Natural killer cell (primary cell): ENCODE results near the gene SMPD2. TPM values are rescaled to one million over a fixed set of nuclear protein-coding genes. Genes with fewer than 3 reads are reported as not detected.

Experiments
- ATAC-seq, 3 donors: fragments of 150-1000 bp in 2 of 3; fragments of 200-7000 bp in 1 of 3; cut with Tn5 transposase; 1 replicate in 1 of 3; 2 replicates in 2 of 3; pipeline ENCODE4 v1.10.0; 2021; ENCODE audit warnings: mild to moderate bottlenecking in 2 of 3, moderate library complexity in 2 of 3
- DNase-seq, 2 donors: peaks; one replicate each; pipeline versions ENCODE4 v3.0.0 to v3.0.0-alpha.2; 2013 to 2021; ENCODE audit warnings: mixed read lengths in 1 of 2
- H3K27ac ChIP-seq: one replicate; pipeline ENCODE4 v1.5.1; 2013; ENCODE audit warnings: mild to moderate bottlenecking, low read length
- H3K27me3 ChIP-seq: one replicate; pipeline ENCODE4 v1.6.1; 2013; ENCODE audit warnings: low read length; ENCODE audit not compliant: control insufficient read depth, insufficient read depth
- H3K36me3 ChIP-seq: one replicate; pipeline ENCODE4 v1.6.1; 2013; ENCODE audit warnings: low read length; ENCODE audit not compliant: control insufficient read depth, insufficient read depth
- H3K4me1 ChIP-seq: one replicate; pipeline ENCODE4 v1.6.1; 2013; ENCODE audit warnings: low read length; ENCODE audit not compliant: control insufficient read depth, insufficient read depth
- H3K4me3 ChIP-seq: one replicate; pipeline ENCODE4 v1.5.1; 2013; ENCODE audit warnings: low read length
- H3K9me3 ChIP-seq: one replicate; pipeline ENCODE4 v1.6.1; 2013; ENCODE audit warnings: low read length; ENCODE audit not compliant: control insufficient read depth, insufficient read depth
- H3K27ac Mint-ChIP-seq, 2 donors: one replicate each; pipeline ENCODE4 v1.8.0; 2022; ENCODE audit warnings: mild to moderate bottlenecking in 2 of 2, mixed read lengths in 2 of 2, moderate library complexity in 1 of 2
- H3K27me3 Mint-ChIP-seq, 2 donors: one replicate each; pipeline ENCODE4 v1.8.0; 2022; ENCODE audit warnings: low read depth in 2 of 2, mixed read lengths in 2 of 2
- H3K36me3 Mint-ChIP-seq: one replicate; pipeline ENCODE4 v1.8.0; 2022; ENCODE audit warnings: mixed read lengths
- H3K4me1 Mint-ChIP-seq, 2 donors: one replicate each; pipeline ENCODE4 v1.8.0; 2022; ENCODE audit warnings: mixed read lengths in 2 of 2
- H3K4me3 Mint-ChIP-seq: one replicate; pipeline ENCODE4 v1.8.0; 2022; ENCODE audit warnings: mild to moderate bottlenecking, moderate library complexity, mixed read lengths
- H3K9me3 Mint-ChIP-seq, 2 donors: one replicate each; pipeline ENCODE4 v1.8.0; 2022; ENCODE audit warnings: mixed read lengths in 2 of 2
- CTCF ChIP-seq: fragments of 200-600 bp; IDR thresholded peaks from one replicate; pipeline ENCODE4 v1.8.0; 2022; ENCODE audit warnings: antibody characterized with exemption
- WGBS: methylation state at CpG from one replicate; pipeline ENCODE4 v1.1.7; 2013; ENCODE audit warnings: missing lambda C conversion rate; ENCODE audit not compliant: insufficient coverage; 5-methylcytosine and 5-hydroxymethylcytosine counted together
- intact Hi-C: fragments of 100-400 bp; cut with micrococcal nuclease; formaldehyde crosslinking; loops from one replicate; pipeline ENCODE4 v1.14.2; 2022
- total RNA-seq, 4 donors: library from RNA; stranded (reverse); fragments of 120-200 nt in 1 of 4; gene quantifications; one replicate each; pipeline versions ENCODE4 v1.2.3 to v1.2.4, GENCODE V29; 2013 to 2022

SMPD2 gene
- total RNA-seq, 3 donors from 2014 or later (not counting 1 experiment from before 2014, with no cell fraction given): 25.0 to 37.3 (median 29.3) TPM

- DNase-seq (no peak), ATAC-seq (no peak)
- intact Hi-C loops: loop anchor here (10.0 kb wide), 1 partner anchor 354 kb away; the partner anchor contains the start of genes CEP57L1 and SESN1
- Mint-ChIP-seq H3K27me3 (no peaks in the 10 kb centered on the region), H3K9me3 (no peaks in the 10 kb centered on the region), H3K36me3 (no peaks in the 10 kb centered on the region), H3K27ac (peak overlapping the region in 1 of 2 donors; percentile 55), H3K4me3 (peak overlapping the region; percentile 46), H3K4me1 (peaks cover 26 to 53% of the 10 kb centered on the region in 2 donors)
- WGBS: 89% methylated on average over 19 of the region's 19 CpGs
- H3K36me3 ChIP-seq: peaks cover 46% of the 10 kb centered on the region
- H3K4me3 ChIP-seq: no peak overlapping the region
- H3K27ac ChIP-seq: no peak overlapping the region
- peaks cover 49% of the 10 kb centered on the region for H3K4me1 ChIP-seq
- TF ChIP-seq CTCF: no peak
- H3K9me3 ChIP-seq: no peaks in the 10 kb centered on the region
- H3K27me3 ChIP-seq: no peaks in the 10 kb centered on the region
Measured at GRCh38 chr6:109449064-109449794, 8.7 kb downstream of the SMPD2 start.

- no peaks in the 10 kb centered on the region for H3K9me3 Mint-ChIP-seq
- ATAC-seq: peak; percentile 43 to 58 (median 54)
- 63% methylated on average over 16 of the region's 16 CpGs for WGBS
- Histone ChIP-seq H3K4me3 (no peak overlapping the region), H3K36me3 (peaks cover 38% of the 10 kb centered on the region), H3K27ac (no peak overlapping the region), H3K9me3 (no peaks in the 10 kb centered on the region), H3K4me1 (peaks cover 54% of the 10 kb centered on the region), H3K27me3 (no peaks in the 10 kb centered on the region)
- intact Hi-C loops: loop anchor here (10.0 kb wide), 2 partner anchors 245 to 355 kb away; partner anchors contain the start of genes AK9, CEP57L1, FIG4 and SESN1
- no peaks in the 10 kb centered on the region for H3K36me3 Mint-ChIP-seq
- peak in 1 of 2 donors; percentile 69 for DNase-seq
- peak overlapping the region; percentile 46 for H3K4me3 Mint-ChIP-seq
- no peaks in the 10 kb centered on the region for H3K27me3 Mint-ChIP-seq
- TF ChIP-seq CTCF: no peak
- peaks cover 32 to 61% of the 10 kb centered on the region in 2 donors for H3K4me1 Mint-ChIP-seq
- peak overlapping the region in 1 of 2 donors; percentile 55 for H3K27ac Mint-ChIP-seq
Measured at GRCh38 chr6:109449795-109450673, 9.5 kb downstream of the SMPD2 start.

- intact Hi-C loops: loop anchor here (10.0 kb wide), 1 partner anchor 244 kb away; the partner anchor contains the start of genes AK9 and FIG4
- Histone ChIP-seq H3K36me3 (peaks cover 30% of the 10 kb centered on the region), H3K27ac (no peak overlapping the region), H3K4me1 (peaks cover 54% of the 10 kb centered on the region), H3K9me3 (no peaks in the 10 kb centered on the region), H3K4me3 (no peak overlapping the region), H3K27me3 (no peaks in the 10 kb centered on the region)
- peaks cover 32 to 60% of the 10 kb centered on the region in 2 donors for H3K4me1 Mint-ChIP-seq
- H3K27ac Mint-ChIP-seq: no peak overlapping the region
- WGBS: 91% methylated on average over 3 of the region's 3 CpGs
- no peaks in the 10 kb centered on the region for H3K36me3 Mint-ChIP-seq
- DNase-seq (no peak), ATAC-seq (no peak)
- no peaks in the 10 kb centered on the region for H3K9me3 Mint-ChIP-seq
- no peaks in the 10 kb centered on the region for H3K27me3 Mint-ChIP-seq
- TF ChIP-seq CTCF: no peak
- H3K4me3 Mint-ChIP-seq: peak overlapping the region; percentile 9
Measured at GRCh38 chr6:109450801-109451200, 10.3 kb downstream of the SMPD2 start.
